BLaER1 (cell line): Measurements from ENCODE around the gene LPAR2.
"Not testable (repeated sequence)": the region's sequence is repeated elsewhere in the genome, so short reads cannot be mapped to it uniquely, and the experiment has no call there.

Source experiments
- H3K27ac ChIP-seq: shearing (Covaris generic); formaldehyde crosslinking; 2 replicates; pipeline ENCODE4 v1.8.1; 2022
- H3K27me3 ChIP-seq: shearing (Covaris generic); formaldehyde crosslinking; 2 replicates; pipeline ENCODE4 v1.8.1; 2022
- H3K36me3 ChIP-seq: shearing (Covaris generic); formaldehyde crosslinking; 2 replicates; pipeline ENCODE4 v1.8.1; 2022
- H3K4me1 ChIP-seq: shearing (Covaris generic); formaldehyde crosslinking; 2 replicates; pipeline ENCODE4 v1.8.1; 2022
- H3K4me2 ChIP-seq: shearing (Covaris generic); formaldehyde crosslinking; 2 replicates; pipeline ENCODE4 v1.8.1; 2022
- H3K4me3 ChIP-seq: shearing (Covaris generic); formaldehyde crosslinking; 2 replicates; pipeline ENCODE4 v1.8.1; 2022
- H3K9ac ChIP-seq: shearing (Covaris generic); formaldehyde crosslinking; 2 replicates; pipeline ENCODE4 v1.8.1; 2022
- H3K9me3 ChIP-seq: shearing (Covaris generic); formaldehyde crosslinking; 2 replicates; pipeline ENCODE4 v1.8.1; 2022
- H4K20me1 ChIP-seq: shearing (Covaris generic); formaldehyde crosslinking; 2 replicates; pipeline ENCODE4 v1.8.1; 2022
- Cebpa-rat ChIP-seq: shearing (Covaris generic); IDR thresholded peaks from 2 replicates; pipeline ENCODE4 v1.8.1; 2022

The LPAR2 gene

DNA sequence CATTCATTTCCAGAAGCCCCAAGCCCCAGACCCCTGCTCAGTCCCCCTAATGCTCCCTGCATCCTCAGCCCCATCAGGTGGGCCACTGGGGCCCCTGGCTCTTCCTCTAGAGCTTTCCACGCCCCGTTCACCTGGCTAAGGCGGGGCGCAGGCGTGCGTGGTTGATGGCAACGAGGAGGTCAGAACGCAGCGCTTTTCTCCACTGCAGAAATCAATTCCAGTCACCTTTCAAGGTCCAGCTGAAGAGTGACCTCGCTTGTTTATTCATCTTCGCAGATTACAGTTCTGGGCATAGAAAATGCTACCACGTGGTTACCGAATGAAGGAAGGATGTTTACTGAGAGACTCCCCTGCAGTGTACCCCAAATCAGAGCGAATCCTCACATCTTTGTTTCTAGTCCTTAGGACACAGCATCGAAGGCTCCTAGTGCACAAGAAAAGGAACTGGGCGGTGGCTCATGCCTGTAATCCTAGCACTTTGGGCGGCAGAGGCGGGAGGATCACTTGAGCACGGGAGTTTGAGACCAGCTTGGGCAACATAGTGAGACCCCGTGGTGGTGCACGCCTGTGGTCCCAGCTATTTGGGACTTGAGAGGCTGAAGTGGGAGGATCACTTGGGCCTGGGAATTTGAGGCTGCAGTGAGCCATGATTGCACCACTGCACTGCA lies 8.7 kb downstream of the LPAR2 start:
- peaks cover 31% of the 10 kb centered on the region for H3K4me1 ChIP-seq
- no peak overlapping the region for H3K27ac ChIP-seq
- H3K9ac ChIP-seq, result no peak overlapping the region
- peaks cover 31% of the 10 kb centered on the region for H3K36me3 ChIP-seq
- TF ChIP-seq Cebpa-rat, result no peak
- no peaks in the 10 kb centered on the region for H3K9me3 ChIP-seq
- peak overlapping the region; percentile 67 for H3K4me3 ChIP-seq
- H3K4me2 ChIP-seq, result peak overlapping the region; percentile 89
- peaks cover 20% of the 10 kb centered on the region; the same call in 1 of the 2 replicates for H4K20me1 ChIP-seq
- no peaks in the 10 kb centered on the region for H3K27me3 ChIP-seq

DNA sequence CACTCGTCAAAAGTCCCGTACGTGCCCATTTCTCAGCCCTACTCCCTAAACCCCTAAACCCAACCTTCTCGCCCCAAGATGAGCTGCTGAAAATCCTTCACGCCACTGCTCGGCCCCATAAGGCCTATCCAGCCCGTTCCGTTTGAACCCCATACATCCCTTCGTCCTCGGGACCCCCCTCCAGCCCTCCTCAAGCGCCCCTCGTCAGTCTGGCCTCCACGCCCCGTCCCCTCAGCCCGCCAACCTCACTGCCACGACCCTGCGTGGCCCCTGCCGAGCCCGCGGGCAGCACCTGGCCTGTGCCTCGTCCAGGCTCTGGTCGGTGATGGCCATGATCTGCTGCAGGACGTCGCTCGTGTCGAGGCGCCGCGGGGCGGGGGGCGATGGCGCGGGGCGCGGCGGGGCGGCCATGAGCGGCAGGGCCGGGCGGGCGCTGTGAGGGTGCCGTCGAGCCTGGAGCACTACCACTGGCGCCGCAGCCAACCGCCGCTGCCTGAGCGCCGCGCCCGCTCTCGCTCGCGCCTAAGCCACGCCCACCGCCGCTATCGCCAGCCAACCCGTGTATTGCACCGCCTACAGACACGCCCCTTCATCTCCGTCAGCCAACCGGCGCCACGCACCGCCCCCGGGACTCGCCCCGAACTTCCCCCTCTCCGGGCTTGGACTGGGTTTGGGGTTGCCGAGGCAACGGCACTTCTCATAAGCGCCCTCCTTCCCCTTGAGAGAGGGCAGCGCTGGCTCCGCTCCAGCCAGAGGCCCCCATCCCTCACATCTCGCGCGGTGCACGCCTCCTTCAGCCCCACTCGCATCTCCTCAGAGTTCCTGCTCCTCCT lies 9.6 kb downstream of the LPAR2 start, which contains the start of gene PBX4:
Gene PBX4 (minus strand): TSS at position 469 of the 833 bp plus-strand sequence. CDS start 58 bp downstream, at position 411.
- 0 out of 2 replicates have a peak, but pooled peaks cover 11% of the 10 kb centered on the region for H4K20me1 ChIP-seq
- peak within 1 kb of the TSS; percentile 56; the same call in 1 of the 2 replicates for H3K27ac ChIP-seq
- no peak for TF ChIP-seq Cebpa-rat
- no peaks in the 10 kb centered on the region for H3K27me3 ChIP-seq
- peaks cover 22% of the 10 kb centered on the region for H3K4me1 ChIP-seq
- peak within 1 kb of the TSS; percentile 67 for H3K4me3 ChIP-seq
- peak within 1 kb of the TSS; percentile 89 for H3K4me2 ChIP-seq
- H3K9ac ChIP-seq, result peak within 1 kb of the TSS; percentile 61; the same call in 1 of the 2 replicates
- H3K9me3 ChIP-seq, result no peaks in the 10 kb centered on the region
- H3K36me3 ChIP-seq, result peaks cover 22% of the 10 kb centered on the region

DNA sequence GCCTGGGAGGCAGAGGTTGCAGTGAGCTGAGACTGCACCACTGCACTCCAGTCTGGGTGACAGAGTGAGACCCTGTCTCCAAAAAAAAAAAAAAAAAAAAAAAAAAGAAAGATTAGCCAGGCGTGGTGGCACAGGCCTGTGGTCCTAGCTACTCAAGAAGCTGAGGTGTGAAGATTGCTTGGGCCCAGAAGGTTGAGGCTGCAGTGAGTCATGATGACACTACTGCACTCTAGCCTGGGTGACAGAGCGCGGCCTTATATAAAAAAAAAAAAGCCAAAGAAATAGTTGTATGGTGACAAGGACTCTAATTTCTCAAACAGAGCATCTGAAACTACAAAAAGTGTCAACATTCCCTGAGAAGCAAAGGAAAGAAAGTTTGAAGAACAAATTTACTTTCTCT lies 12.9 kb downstream of the LPAR2 start:
- H3K4me2 ChIP-seq, result no peak overlapping the region
- no peak for TF ChIP-seq Cebpa-rat
- H3K4me3 ChIP-seq, result no peak overlapping the region
- no peaks in the 10 kb centered on the region for H3K9me3 ChIP-seq
- H3K27ac ChIP-seq, result no peak overlapping the region
- 0 out of 2 replicates have a peak, but pooled peaks cover 11% of the 10 kb centered on the region for H4K20me1 ChIP-seq
- H3K36me3 ChIP-seq, result no peaks in the 10 kb centered on the region
- H3K27me3 ChIP-seq, result no peaks in the 10 kb centered on the region
- H3K4me1 ChIP-seq, result peaks cover 21% of the 10 kb centered on the region
- no peak overlapping the region for H3K9ac ChIP-seq

DNA sequence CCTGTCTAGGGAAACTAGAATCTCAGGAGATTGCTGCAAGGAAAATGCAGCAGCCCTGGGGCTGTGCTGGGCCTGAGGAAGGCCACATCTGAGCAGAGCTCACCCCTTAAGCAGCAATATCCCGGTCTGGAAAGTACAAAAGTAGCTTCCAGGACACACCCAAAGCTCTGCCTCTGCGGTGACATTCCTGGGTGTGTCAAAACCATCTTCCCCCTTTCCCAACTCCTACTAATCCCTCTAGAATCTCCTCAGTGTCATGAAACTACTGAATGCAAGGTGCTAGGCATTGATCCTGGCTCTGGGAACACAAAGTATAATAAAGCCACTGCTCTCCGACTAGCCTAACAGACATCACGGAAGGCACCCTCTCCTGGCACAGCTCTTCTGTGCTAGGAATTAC lies 14.5 kb downstream of the LPAR2 start:
- H3K27ac ChIP-seq, result no peak overlapping the region
- H3K4me3 ChIP-seq, result no peak overlapping the region
- no peak for TF ChIP-seq Cebpa-rat
- H3K36me3 ChIP-seq, result no peaks in the 10 kb centered on the region
- H3K27me3 ChIP-seq, result no peaks in the 10 kb centered on the region
- H3K4me1 ChIP-seq, result peaks cover 20% of the 10 kb centered on the region
- no peaks in the 10 kb centered on the region for H3K9me3 ChIP-seq
- no peaks in the 10 kb centered on the region for H4K20me1 ChIP-seq
- no peak overlapping the region for H3K4me2 ChIP-seq
- no peak overlapping the region for H3K9ac ChIP-seq

DNA sequence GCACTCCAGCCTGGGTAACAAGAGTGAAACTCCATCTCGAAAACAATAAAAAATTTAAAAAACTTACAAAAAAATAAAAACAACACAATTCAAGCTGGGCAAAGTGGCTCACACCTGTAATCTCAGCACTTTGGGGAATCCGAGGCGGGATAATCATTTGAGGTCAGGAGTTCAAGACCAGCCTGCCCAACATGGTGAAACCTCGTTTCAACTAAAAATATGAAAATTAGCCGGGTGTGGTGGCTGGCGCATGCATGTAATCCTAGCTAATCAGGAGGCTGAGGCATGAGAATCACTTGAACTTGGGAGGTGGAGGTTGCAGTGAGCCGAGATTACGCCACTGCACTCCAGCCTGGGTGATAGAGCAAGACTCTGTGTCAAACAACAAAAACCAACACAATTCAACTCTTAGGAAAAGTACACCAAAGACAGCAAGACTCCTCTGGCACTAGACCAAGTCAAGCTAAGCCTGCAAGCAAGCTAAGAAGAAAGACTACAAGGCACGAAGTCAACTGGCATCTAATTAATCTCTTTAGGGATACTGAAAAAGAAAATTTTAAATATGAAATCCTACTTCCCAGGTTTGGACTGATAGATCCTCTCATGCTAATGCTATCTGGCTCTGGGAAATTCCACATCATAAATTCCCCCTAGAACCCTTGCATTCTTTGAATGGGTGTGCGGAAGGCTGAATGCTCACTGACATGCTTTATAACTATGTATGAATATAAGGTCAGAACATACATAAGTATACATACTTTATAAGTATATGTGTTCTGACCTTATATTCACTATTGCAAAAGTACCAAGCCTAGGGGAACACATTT lies 17.4 kb downstream of the LPAR2 start:
- H3K9me3 ChIP-seq, result no peaks in the 10 kb centered on the region
- peaks cover 21% of the 10 kb centered on the region for H3K4me1 ChIP-seq
- H3K27ac ChIP-seq, result no peak overlapping the region
- no peak overlapping the region for H3K4me3 ChIP-seq
- H3K27me3 ChIP-seq, result no peaks in the 10 kb centered on the region
- H3K4me2 ChIP-seq, result no peak overlapping the region
- H4K20me1 ChIP-seq, result no peaks in the 10 kb centered on the region
- TF ChIP-seq Cebpa-rat, result no peak
- H3K9ac ChIP-seq, result no peak overlapping the region
- H3K36me3 ChIP-seq, result no peaks in the 10 kb centered on the region

DNA sequence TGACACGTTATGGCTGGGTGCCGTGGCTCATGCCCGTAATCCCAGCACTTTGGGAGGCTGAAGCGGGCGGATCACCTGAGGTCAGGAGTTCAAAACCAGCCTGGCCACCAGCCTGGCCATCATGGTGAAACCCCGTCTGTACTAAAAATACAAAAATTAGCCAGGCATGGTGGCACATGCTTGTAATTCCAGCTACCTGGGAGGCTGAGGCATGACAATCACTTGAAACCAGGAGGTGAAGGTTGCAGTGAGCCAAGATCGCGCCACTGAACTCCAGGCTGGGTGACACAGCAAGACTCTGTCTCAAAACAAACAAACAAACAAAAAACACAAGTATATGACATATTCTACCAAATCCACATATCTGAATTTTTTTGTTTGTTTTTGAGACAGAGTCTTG lies 21.3 kb downstream of the LPAR2 start:
- H3K27me3 ChIP-seq, H3K9ac ChIP-seq, H3K9me3 ChIP-seq, H3K4me3 ChIP-seq, H4K20me1 ChIP-seq, H3K36me3 ChIP-seq: not testable (repeated sequence)
- Histone ChIP-seq H3K4me2 (peak overlapping the region; percentile 29; the same call in 1 of the 2 replicates), H3K4me1 (peaks cover 38% of the 10 kb centered on the region), H3K27ac (peak overlapping the region; percentile 63; the same call in 1 of the 2 replicates)

DNA sequence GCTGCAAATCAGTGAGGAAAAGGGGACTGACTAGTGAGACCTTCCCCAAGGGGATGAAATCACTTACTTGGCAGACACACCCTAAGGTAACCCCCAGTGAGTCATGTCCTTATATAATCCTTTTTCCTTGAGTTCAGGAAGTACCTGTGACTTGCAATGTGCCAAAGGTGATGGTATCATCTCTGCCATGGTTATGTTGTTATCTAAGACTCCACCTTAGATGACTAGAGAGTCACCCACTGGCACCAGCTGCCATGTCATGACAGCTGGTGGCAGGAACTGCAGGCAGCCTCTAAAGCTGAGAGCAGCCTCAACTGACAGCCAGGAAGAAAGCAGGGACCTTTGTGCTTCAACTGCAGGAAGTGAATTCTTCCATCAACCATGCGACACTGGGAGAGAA lies 22.0 kb downstream of the LPAR2 start:
- TF ChIP-seq Cebpa-rat, result no peak
- no peaks in the 10 kb centered on the region for H3K36me3 ChIP-seq
- H3K4me3 ChIP-seq, result no peak overlapping the region
- H3K9ac ChIP-seq, result no peak overlapping the region
- H3K27me3 ChIP-seq, result no peaks in the 10 kb centered on the region
- peak overlapping the region; percentile 29 for H3K4me2 ChIP-seq
- no peaks in the 10 kb centered on the region for H4K20me1 ChIP-seq
- no peaks in the 10 kb centered on the region for H3K9me3 ChIP-seq
- peak overlapping the region; percentile 63 for H3K27ac ChIP-seq
- H3K4me1 ChIP-seq, result peaks cover 45% of the 10 kb centered on the region

DNA sequence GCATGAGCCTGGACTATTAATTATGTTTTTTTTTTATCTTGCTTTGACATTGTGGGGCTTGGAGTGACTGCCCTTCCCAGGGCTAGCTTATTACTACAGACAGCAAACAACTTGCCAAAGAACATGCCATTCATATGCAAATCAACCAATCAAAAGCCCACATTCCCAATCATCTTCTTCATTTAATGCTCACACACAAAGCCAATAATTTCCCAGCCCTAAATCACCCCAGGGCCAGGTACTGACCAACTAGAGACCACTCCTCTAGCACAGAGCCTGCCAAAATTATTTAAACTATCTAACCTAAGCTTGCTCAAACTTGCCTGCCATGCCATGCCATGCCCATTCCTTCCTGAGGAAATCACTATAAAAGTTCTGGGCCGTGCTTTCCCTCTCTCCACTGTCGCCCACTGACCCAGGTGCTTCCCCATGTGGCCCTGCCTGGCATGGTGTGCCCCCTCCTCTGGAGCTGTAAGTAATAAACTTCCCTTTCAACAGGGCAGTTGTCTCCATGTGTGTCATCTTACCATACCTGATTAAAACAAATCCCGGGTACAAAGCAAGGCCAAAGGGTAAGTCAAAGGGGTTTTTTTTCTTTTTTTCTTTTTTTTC lies 25.2 kb downstream of the LPAR2 start:
- Histone ChIP-seq H3K4me3 (no peak overlapping the region), H3K9me3 (no peaks in the 10 kb centered on the region), H3K9ac (no peak overlapping the region), H3K4me1 (peaks cover 61% of the 10 kb centered on the region), H3K36me3 (no peaks in the 10 kb centered on the region), H3K27ac (0 out of 2 replicates have a peak overlapping the region, but pooled peaks have one; percentile 7), H3K4me2 (peak overlapping the region; percentile 29), H4K20me1 (no peaks in the 10 kb centered on the region), H3K27me3 (no peaks in the 10 kb centered on the region)
- TF ChIP-seq Cebpa-rat, result no peak

DNA sequence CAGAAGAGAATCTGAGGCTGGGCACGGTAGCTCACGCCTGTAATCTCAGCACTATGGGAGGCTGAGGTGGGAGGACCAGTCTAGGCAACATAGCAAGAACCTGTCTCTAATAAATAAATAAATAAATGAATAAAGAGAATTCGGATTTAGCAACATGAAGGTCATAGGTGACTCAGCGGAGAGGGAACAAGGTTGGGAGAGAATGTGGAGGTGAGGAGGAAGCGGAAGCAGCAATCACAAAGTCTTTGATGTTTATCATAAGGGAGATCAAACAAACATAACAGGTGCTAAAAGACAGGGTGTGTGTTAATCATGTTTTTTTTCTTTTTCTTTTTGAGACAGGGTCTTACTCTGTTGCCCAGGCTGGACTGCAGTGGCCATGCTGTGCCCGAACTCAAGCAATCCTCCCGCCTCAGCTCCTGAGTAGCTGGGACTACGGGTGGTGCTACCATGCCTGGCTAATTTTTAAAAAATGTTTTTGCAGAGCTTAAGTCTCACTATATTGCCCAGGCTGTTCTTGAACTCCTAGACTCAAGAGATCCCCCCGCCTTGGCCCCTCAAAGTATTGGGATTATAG lies 25.8 kb downstream of the LPAR2 start:
- no peaks in the 10 kb centered on the region for H3K27me3 ChIP-seq
- H3K4me2 ChIP-seq, result no peak overlapping the region
- H3K4me1 ChIP-seq, result peaks cover 67% of the 10 kb centered on the region
- no peak overlapping the region for H3K9ac ChIP-seq
- no peaks in the 10 kb centered on the region for H4K20me1 ChIP-seq
- H3K36me3 ChIP-seq, result no peaks in the 10 kb centered on the region
- 0 out of 2 replicates have a peak overlapping the region, but pooled peaks have one; percentile 7 for H3K27ac ChIP-seq
- H3K4me3 ChIP-seq, result no peak overlapping the region
- TF ChIP-seq Cebpa-rat, result no peak
- H3K9me3 ChIP-seq, result no peaks in the 10 kb centered on the region
